Gastrocnemius medialis (tissue), 4 donors: ENCODE data around the gene CDC42BPG. TPM values are rescaled to one million over a fixed set of nuclear protein-coding genes. Genes with fewer than 3 reads are reported as not detected.

Experiments
- ATAC-seq, 2 donors: fragments of 150-250 bp; one replicate each; pipeline ENCODE4 v1.9.1; 2016
- DNase-seq, 2 donors: peaks; one replicate each; pipeline ENCODE4 v3.0.0-alpha.2; 2019
- H3K27ac ChIP-seq, 4 donors: fragments of 200-600 bp; sonication (generic); 1 replicate in 1 of 4; 2 replicates in 3 of 4; pipeline ENCODE4 v1.5.1; 2016 to 2018; ENCODE audit warnings: mild to moderate bottlenecking in 2 of 4, moderate library complexity in 1 of 4
- H3K27me3 ChIP-seq, 3 donors: fragments of 200-600 bp; sonication (generic) in 2 of 3; 1 replicate in 1 of 3; 2 replicates in 2 of 3; pipeline versions ENCODE4 v1.5.1 to v1.6.0; 2016 to 2019; ENCODE audit warnings: mild to moderate bottlenecking in 1 of 3, moderate library complexity in 1 of 3
- H3K36me3 ChIP-seq, 2 donors: fragments of 200-600 bp; sonication (generic) in 1 of 2; one replicate each; pipeline ENCODE4 v1.5.1; 2017 to 2018
- H3K4me1 ChIP-seq, 2 donors: fragments of 200-600 bp; sonication (generic) in 1 of 2; one replicate each; pipeline ENCODE4 v1.5.1; 2016 to 2017; ENCODE audit warnings: mild to moderate bottlenecking in 2 of 2
- H3K4me3 ChIP-seq, 4 donors: fragments of 200-600 bp; sonication (generic) in 3 of 4; 1 replicate in 1 of 4; 2 replicates in 3 of 4; pipeline ENCODE4 v1.5.1; 2016 to 2019; ENCODE audit warnings: mild to moderate bottlenecking in 2 of 4
- H3K9me3 ChIP-seq, 3 donors: fragments of 200-600 bp; sonication (generic) in 2 of 3; 1 replicate in 1 of 3; 2 replicates in 2 of 3; pipeline ENCODE4 v1.5.1; 2016 to 2019
- CTCF ChIP-seq, 5 experiments: fragments of 450-650 bp in 3 of 5; fragments of 200-600 bp in 2 of 5; sonication (generic) in 2 of 5; IDR thresholded peaks in 4 of 5; conservative IDR thresholded peaks in 1 of 5; 1 replicate in 4 of 5; 2 replicates in 1 of 5; pipeline ENCODE4 v1.5.1; 2016 to 2019; ENCODE audit warnings: antibody characterized with exemption in 5 of 5, mild to moderate bottlenecking in 3 of 5, moderate library complexity in 3 of 5
- POLR2A ChIP-seq, 2 donors: fragments of 450-650 bp; IDR thresholded peaks; one replicate each; pipeline ENCODE4 v1.6.1; 2017; ENCODE audit warnings: antibody characterized with exemption in 2 of 2, mild to moderate bottlenecking in 2 of 2, moderate library complexity in 2 of 2
- in situ Hi-C, 4 donors: fragments of 200-750 bp; cut with MboI; loops; one replicate each; pipeline versions ENCODE4 v1.15.0 to v1.8.0; 2017; ENCODE audit warnings: low sequenced_read_pairs in 4 of 4
- intact Hi-C: fragments of 100-400 bp; cut with DNase I; formaldehyde crosslinking; loops from one replicate; pipeline ENCODE4 v1.15.1; 2023; ENCODE audit warnings: low total_unique reads
- total RNA-seq, 4 donors: library from RNA; depleted of rRNA; stranded (reverse); fragments of >200 nt; gene quantifications; one replicate each; pipeline versions ENCODE4 v1.1.0 to v1.2.3, GENCODE V29; 2016

Gene CDC42BPG
- total RNA-seq, 4 donors from 2014 or later, result 0.15 to 0.19 TPM; not detected in 2

DNA sequence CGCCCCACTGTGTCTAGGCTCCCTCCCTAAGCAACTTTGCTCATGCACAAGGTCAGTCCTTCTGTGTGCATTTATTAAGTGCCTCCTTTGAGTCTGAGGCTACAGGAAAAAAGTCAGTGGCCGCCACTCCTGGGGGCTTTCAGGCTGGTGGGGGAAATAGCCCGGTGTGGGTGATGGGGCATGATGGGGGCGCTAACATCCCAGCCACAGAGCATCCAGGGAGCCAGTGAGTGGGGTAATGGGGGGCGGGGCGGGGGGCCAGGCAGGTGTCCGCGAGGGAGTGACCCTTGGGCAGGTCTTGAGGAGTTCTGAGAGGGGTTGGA is 43.9 kb upstream of the CDC42BPG start:
- Histone ChIP-seq H3K27ac (no peak overlapping the region), H3K4me3 (peak overlapping the region in 3 of 4 donors; percentile 16 to 58 (median 42)), H3K9me3 (no peaks in the 10 kb centered on the region), H3K27me3 (no peaks in the 10 kb centered on the region), H3K36me3 (no peaks in the 10 kb centered on the region), H3K4me1 (peaks cover 8 to 9% of the 10 kb centered on the region in 2 donors)
- no peak for ATAC-seq
- TF ChIP-seq CTCF (IDR thresholded peaks at IDR 0.05 in 4 of 5, conservative IDR thresholded peaks at IDR 0.05 in 1 of 5) (no peak), POLR2A (IDR thresholded peaks at IDR 0.05) (no peak)
- intact Hi-C loops, result loop anchor here (1.0 kb wide), 1 partner anchor 41 kb away; no protein-coding TSS in a partner anchor
- in situ Hi-C loops, result loop anchor here in 1 of 4 donors (5.0 kb wide), 1 partner anchor 41 kb away; no protein-coding TSS in a partner anchor
- DNase-seq, result no peak

DNA sequence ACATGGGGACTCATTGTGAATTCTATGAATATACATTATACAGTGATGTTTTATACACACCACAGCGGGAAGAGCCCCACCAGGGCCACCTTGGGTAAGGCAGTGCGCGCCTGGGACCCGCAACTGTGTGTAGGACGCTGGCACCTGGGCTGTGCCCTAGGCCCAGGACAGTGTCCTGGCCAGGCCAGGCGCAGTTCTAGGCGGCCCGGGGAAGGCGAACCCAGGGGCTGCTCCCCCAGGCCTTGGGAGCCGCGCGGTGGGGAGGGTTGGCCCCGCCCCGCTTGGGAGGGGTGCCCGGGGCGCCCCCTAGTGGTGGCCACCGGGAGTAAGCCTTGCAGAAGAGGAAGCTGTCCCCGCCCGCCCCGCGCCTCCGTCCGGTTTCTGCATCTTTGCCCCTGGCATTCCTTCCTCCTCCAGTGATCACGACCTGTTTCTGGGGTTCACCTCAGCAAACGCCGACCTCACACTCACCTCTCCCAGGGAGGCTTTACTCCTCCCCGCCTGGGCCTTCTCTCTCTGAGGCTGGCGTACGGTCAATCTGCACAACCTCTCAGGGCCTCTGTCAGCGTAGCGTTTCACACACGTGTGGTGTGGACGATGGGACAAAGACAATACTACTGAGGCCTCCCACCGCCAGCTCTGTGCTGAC is 43.4 kb upstream of the CDC42BPG start:
- in situ Hi-C loops, result loop anchor here in 1 of 4 donors (5.0 kb wide), 1 partner anchor 41 kb away; no protein-coding TSS in a partner anchor
- DNase-seq, result peak; percentile 59 to 72
- Histone ChIP-seq H3K4me1 (peaks cover 8 to 9% of the 10 kb centered on the region in 2 donors), H3K36me3 (no peaks in the 10 kb centered on the region), H3K4me3 (peak overlapping the region; percentile 16 to 58 (median 34)), H3K27ac (peak overlapping the region; percentile 41 to 72 (median 60)), H3K9me3 (no peaks in the 10 kb centered on the region), H3K27me3 (no peaks in the 10 kb centered on the region)
- intact Hi-C loops, result loop anchor here (1.0 kb wide), 1 partner anchor 41 kb away; no protein-coding TSS in a partner anchor
- TF ChIP-seq POLR2A (IDR thresholded peaks at IDR 0.05), result no peak
- TF ChIP-seq CTCF (IDR thresholded peaks at IDR 0.05 in 4 of 5, conservative IDR thresholded peaks at IDR 0.05 in 1 of 5), result peak; percentile 88 to 99 (median 97)
- peak; percentile 86 to 94 for ATAC-seq

DNA sequence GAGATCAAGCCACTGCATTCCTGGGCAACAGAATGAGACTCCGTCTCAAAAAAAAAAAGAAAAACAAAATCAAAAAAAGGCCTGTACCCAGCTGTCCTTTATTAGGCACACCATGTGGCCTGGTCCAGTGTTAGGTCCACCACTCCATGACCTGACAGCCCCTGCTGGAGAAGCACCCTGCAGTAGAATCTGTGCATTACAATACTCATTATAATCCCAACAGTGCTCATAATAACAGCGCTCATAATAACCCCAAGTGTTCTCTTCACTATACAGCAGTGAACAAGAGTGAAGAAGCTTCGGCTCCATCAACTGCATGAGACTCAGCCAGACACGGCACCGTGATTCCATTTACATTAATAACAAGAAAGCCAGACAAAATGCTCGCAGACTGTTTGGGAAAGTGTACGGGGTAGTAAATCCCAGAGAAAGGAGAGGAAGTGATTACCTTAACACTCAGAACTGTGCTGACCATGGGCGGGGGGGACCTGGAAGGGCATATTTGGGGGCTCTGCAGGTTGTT is 42.8 kb upstream of the CDC42BPG start:
- peak in 1 of 2 donors; percentile 17 for ATAC-seq
- Histone ChIP-seq H3K36me3 (no peaks in the 10 kb centered on the region), H3K27me3 (no peaks in the 10 kb centered on the region), H3K27ac (peak overlapping the region; percentile 41 to 72 (median 60)), H3K9me3 (no peaks in the 10 kb centered on the region), H3K4me1 (peaks cover 8 to 9% of the 10 kb centered on the region in 2 donors), H3K4me3 (peak overlapping the region in 1 of 4 donors; percentile 42)
- TF ChIP-seq CTCF (IDR thresholded peaks at IDR 0.05 in 4 of 5, conservative IDR thresholded peaks at IDR 0.05 in 1 of 5) (no peak), POLR2A (IDR thresholded peaks at IDR 0.05) (no peak)
- no peak for DNase-seq
- in situ Hi-C loops (loop anchor here in 1 of 4 donors (5.0 kb wide), 1 partner anchor 40 kb away; no protein-coding TSS in a partner anchor), intact Hi-C loops (no loop called here)

- no peak overlapping the region for H3K27ac ChIP-seq
- no peak overlapping the region for H3K4me3 ChIP-seq
- ATAC-seq (no peak), DNase-seq (no peak)
- in situ Hi-C loops (loop anchor here in 1 of 4 donors (5.0 kb wide), 1 partner anchor 38 kb away; no protein-coding TSS in a partner anchor), intact Hi-C loops (no loop called here)
- no peaks in the 10 kb centered on the region for H3K36me3 ChIP-seq
- H3K4me1 ChIP-seq, result peaks cover 15 to 16% of the 10 kb centered on the region in 2 donors
- H3K27me3 ChIP-seq, result no peaks in the 10 kb centered on the region
- no peak for TF ChIP-seq CTCF (IDR thresholded peaks at IDR 0.05 in 4 of 5, conservative IDR thresholded peaks at IDR 0.05 in 1 of 5)
- no peak for TF ChIP-seq POLR2A (IDR thresholded peaks at IDR 0.05)
- no peaks in the 10 kb centered on the region for H3K9me3 ChIP-seq
Observed at GRCh38 chr11:64885367-64886286, 41.2 kb upstream of the CDC42BPG start.
